Stimulated activated naive CD4-positive, alpha-beta T cell treated with Interleukin-2 at 50 U/mL for 16 hours (primary cell): ENCODE measurements around the gene TRIP13.

ENCODE experiments used
- DNase-seq: peaks from one replicate; lab custom pipeline; 2025; lab: John Stamatoyannopoulos, UW

Gene TRIP13

DNA sequence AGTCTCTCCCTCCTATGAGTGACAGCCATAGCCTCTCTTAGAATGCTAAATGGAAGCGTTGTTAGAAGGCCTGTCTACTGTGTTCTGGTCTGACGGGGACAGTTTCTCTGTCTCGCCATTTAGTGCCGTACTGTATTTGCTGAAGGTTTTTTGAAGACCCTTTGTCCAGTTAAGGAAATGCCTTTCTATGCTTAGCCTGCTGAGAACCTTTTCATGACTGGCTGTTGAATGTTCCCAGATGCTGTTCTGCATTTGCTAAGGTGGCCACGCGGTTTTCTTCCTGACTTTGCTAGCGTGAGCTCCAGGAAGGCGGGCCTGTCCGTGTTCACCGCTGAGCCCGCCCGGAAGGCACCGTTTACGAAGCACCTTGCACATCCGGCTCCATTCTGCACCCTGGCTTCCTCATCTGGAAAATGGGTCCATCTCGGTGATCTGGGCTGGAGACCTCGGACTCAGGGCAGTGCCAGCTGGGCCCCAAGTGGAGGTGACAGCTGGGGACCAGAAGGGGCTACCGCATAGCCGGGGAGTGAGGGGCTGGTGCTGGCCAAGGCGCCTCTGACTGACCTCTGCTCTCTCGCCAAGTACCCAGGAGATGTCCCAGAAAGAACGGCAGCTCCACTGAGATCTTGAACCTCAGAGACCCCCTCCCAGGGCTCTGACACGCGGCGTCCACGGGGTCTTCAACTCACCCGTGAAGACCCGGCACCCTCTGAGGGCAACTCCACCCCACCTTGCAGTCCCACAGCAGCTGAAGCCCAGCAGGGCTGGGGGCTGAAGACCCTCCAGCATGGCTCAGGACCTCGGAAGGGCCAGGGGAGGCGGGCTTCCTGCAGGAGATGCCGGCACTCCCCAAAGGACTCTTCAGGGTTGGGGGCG is 63.4 kb downstream of the TRIP13 start:
- DNase-seq: no peak

DNA sequence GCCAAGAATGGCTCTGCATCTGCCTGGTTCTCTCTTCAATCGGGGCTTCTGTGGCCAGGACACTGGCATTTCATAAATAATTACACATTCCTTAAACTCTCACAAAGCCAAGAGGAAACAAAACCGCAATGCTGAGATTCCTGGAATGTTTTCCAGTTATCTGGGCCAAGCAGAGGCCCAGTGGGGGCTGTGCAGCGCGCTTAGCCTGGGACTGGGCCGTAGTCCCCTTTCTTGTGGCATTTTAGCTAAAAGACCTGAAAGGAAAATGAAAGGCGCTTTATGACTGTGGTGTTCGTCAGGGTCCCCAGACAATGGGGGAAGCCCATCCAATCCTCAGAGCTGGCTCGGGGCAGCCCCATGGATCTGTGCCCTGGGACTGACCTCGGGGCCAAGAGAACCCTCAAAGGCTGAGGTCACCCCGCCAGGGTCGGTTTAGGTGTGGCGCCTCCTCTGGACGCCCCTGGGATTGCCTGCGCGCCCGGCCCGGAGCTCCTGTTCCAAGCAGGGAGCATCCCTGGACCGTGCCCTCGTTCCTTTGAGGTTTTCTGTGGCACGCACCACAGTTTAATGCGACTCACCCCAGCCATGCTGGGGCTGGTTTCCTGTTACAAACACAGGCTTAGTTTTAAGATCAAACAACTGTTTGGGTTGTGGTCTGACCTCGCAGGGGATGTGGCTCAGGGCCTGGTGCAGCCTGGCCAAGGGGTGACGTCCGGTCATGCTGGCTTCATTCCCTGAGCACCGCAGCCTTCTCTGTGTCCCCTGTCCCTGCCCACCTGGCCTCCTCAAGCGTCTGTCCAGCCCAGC is 64.5 kb downstream of the TRIP13 start:
- no peak for DNase-seq

DNA sequence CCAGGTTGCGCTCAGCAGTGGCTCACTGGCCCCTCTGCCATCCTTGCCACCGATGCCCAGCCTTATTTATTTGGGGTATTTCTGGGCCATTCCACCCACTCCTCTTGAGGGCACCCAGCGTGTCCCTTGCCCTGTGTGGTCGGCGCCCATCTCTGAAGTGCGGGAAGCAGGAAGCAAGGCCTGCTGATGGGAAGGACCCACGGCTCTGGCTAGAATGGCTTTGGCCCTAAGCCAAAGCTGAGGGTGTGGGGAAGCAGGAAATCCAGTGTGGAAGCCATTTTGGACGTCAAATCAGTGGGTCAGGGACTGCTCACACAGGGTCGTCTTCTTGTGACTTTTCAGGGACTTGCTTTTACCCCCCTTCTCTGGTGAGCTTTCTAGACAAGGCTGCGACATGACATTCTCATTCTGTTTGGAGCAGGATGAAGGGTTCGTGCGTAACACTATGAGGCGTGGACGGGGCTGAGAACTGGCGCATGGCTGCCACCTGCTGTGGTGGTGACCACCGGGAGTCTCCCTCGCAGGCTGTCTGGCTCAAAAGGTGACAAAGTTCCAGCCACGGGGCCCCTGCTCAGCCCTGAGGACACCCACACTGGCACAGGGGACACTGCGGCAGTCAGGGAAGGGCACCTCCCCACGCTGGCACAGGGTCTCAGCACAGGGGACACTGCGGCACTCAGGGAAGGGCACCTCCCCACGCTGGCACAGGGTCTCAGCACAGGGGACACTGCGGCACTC is 65.2 kb downstream of the TRIP13 start:
- no peak for DNase-seq

DNA sequence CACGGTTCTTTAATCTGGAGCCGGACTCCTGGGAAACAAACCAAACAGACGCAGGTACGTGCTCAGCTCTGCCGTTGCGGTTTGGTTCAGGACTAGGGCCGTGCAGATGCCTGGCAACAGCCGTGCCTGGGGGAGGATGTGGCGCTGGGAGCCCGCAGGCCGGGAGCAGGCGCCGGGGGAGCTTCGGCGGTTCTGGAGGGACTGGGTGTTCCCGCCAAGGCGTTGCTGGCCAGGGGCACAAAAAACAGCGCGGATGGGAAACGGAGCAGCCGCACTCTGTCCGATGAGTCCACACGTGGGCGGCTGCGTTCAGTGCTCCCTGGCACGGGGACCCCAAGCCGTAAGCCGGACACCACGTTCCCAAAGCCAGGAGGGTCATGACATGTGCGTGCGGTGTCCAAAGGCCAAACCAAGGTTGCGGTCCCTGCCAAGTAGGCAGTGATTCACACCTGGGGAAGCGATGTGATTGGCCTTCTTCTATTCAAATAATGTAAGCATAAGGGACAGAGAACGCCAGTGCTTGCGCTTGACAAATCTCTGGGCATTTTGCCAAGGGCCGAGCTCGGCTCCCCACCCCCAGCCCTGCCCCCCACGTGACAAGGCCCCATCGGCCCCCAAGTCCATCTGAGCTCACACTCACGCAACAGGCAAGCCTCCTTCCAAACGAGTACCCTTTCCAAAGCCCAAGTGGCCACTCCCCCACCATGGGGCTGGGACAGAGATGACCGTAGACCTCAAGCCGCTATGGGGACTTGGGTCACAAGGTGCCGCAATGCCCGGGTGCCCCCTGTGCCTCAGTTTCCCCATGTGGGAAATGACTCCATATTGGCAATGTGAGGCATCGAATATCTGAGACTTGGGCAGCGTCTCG is 66.3 kb downstream of the TRIP13 start:
- no peak for DNase-seq

DNA sequence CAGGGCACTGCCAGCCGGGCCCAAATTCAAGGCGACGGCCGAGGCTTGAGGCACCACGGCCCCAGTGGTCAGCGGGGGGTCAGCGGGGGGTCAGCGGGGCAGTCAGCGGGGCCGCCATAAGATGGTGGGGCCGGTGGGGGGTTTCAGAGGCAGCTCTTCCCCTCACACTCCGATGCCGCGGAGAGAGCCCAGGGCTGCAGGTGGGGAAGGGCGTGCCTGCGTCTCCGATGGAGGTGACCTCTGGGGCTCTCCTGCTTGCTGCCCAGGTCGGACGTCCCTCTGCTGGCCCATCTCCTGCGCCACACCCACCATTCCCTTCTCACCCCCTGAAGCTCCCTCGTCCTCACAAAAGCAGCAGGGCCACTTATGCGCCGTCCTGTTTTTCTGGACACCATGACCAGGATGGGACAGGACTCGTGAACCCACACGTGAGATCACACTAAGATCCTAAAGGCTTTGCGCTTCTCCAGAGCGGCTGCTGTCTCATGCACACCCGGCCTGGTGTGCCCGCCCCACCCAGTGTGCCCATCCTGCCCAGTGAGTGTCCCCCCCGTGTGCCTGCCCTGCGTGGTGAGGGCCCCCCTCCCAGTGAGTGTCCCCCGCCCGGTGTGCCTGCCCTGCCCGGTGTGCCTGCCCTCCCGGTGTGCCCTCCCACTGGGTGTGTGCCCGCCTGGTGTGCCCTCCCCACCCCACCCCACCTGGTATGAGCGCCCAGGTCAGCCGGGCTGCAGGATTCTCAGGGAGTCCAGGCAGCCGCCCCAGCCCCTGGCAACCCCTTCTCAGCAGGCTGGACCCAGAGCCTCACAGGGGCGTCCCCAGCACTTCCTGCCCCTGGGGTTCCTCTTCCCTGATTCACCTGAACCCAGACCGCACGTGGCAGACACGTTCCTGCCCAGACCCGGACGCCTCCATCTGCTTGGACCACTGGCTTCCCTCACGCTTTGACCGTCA is 67.2 kb downstream of the TRIP13 start:
- DNase-seq: no peak

- no peak for DNase-seq
Measured at GRCh38 chr5:960551-960950, 67.9 kb downstream of the TRIP13 start.

- no peak for DNase-seq
Measured at GRCh38 chr5:961002-961710, 68.5 kb downstream of the TRIP13 start.

GRCh38 chr5:961711-962240 is 69.1 kb downstream of the TRIP13 start:
- DNase-seq: no peak

DNA sequence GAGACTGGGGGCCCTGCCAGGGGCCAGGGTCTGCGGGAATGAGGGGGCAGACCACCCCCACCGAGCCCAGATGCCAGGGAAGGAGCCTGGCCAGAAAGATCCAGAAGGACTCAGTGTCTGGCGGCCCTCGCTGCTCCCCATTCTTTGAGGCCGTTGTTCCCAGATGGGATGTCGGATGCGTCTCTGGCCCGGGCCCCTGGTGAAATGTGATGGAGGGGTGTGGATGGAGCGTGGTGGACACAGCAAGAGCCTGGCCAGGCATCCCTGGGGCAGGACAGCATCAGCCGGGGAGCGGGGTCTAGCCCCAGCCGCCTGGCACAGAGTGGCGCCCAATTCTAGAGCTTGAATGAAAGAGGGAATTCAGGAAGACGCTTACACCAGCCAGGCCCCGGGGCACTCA is 69.7 kb downstream of the TRIP13 start:
- no peak for DNase-seq

DNA sequence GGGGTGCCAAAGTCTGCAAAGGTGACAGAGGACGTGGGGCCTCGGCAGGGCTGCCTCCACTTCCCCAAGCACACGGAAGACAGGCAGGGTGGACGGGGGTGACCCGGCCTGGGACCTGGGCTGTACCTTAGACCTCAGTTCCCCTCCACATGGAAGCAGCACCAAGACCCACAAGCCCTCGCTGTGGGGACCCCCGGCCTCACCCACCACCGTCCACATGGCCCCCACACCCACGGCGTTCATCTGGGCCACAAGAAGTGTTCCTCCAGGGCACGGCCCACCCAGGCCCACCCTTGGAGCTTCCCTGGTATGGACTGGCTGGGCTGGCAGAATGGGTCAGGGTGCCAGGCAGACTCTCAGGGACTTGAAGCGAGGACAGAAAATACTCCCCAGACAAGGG is 70.1 kb downstream of the TRIP13 start:
- no peak for DNase-seq

- DNase-seq: no peak
Measured at GRCh38 chr5:963310-963672, 70.6 kb downstream of the TRIP13 start.

DNA sequence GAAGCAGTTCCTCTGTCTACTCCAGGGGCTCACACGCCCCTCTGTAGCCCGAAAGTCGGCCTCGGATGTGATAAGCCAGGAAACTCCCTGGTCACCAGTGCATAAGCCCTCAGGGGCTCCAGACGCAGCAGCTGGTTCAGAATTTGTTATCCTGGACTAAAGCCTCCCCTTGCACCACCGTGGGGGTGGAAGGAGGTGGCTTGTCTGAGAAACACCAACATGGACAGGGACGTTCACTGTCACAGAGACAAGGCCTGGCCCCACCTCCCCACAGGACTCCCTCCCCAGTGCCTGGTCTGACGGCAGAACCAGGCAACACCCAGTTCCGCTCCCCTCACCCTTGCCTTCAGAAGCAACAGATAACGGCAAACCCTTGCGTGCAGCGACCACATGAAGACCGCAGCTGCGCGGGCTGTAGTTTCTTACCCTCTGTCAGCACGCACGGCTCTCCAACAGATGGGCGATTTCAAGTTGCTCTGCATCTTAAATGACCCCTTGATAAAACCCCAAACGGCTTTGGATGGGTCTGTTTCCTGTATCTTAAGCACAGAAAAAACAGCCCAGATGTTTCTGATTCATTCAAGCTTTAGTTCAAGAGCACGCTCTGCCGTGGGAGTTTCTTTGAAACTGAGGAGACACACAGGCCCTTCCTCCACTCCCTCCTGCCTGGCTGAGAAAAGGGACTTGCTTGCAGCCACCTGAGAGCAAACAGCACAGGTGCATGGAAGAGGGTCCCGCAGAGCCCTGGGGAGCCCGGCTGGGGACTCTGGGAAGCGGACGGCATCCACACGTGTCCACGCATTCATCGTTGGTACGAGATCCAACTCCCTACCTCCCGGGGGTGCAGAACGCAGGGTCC is 71.2 kb downstream of the TRIP13 start:
- DNase-seq: no peak

DNA sequence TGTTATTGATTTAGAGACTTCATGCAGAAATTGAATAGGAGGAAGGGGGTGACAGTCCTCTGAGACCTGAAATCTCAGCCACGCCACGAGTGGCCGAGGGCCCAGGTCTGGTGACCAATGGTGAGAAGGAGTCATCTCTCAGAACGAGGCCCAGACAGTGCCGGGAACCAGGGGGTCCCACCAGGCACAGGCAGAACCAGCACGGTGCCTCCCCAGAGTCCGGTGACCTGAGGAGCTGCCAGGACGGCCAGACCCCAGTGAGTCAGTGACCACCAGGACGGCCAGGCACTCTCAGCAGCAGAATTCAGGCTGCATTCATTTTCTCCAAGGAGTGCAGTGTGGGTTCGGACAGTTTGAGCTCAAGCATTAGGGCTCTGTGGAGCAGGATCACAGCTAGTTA is 72.1 kb downstream of the TRIP13 start:
- no peak for DNase-seq

- no peak for DNase-seq
Measured at GRCh38 chr5:965604-966344, 73.1 kb downstream of the TRIP13 start.

- no peak for DNase-seq
Measured at GRCh38 chr5:966345-966710, 73.6 kb downstream of the TRIP13 start.

DNA sequence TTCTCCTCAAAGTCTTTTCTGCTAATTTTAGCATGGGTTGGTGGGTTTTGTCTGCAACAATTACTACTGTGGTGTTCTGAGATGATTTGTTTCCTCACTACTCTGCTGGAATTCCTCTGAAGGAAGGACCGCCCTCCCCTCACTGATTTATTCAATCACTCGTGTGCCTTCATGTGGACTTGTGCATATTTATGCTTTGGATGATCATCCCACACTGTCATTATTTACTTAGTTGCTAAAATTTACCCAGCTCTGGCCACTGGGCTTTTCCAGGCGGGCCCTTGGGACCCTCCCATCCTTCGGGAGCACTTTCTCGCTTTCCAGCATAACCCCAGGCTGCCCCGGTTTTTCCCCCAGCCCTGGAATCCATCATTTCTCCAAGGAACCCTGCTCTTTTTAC is 74.3 kb downstream of the TRIP13 start:
- DNase-seq: no peak
